Activated CD4-positive, alpha-beta T cell treated with anti-CD3 and anti-CD28 coated beads, Interleukin-2, Interleukin-4, amounts not matched to agents 100 ng/mL and 50 ng/mL, durations not matched to agents 16 hours and 8 hours (primary cell): ENCODE data around the gene FBF1.

Experiments used
- DNase-seq: peaks from one replicate; pipeline ENCODE4 v3.0.0-alpha.2; 2020; ENCODE audit warnings: low spot score

FBF1 gene

GRCh38 chr17:75917141-75917916 lies 23.5 kb downstream of the FBF1 start:
- no peak for DNase-seq

GRCh38 chr17:75915268-75915667 lies 25.6 kb downstream of the FBF1 start:
- DNase-seq, result no peak

GRCh38 chr17:75914643-75915267 lies 26.1 kb downstream of the FBF1 start:
- no peak for DNase-seq

- DNase-seq, result no peak
These were observed 27.2 kb downstream of the FBF1 start for GRCh38 chr17:75913537-75914210.

GRCh38 chr17:75910699-75911098 lies 30.1 kb downstream of the FBF1 start:
- no peak for DNase-seq

GRCh38 chr17:75909812-75910274 lies 31.0 kb downstream of the FBF1 start:
- DNase-seq, result no peak

- DNase-seq, result no peak
These were observed 31.6 kb downstream of the FBF1 start for GRCh38 chr17:75909051-75909811.

- DNase-seq, result no peak
These were observed 32.6 kb downstream of the FBF1 start for GRCh38 chr17:75908201-75908600.

- DNase-seq, result no peak
These were observed 34.5 kb downstream of the FBF1 start for GRCh38 chr17:75906143-75906884.

GRCh38 chr17:75904749-75905521 lies 35.9 kb downstream of the FBF1 start, which contains the start of gene MRPL38:
Gene MRPL38, minus strand, starts transcription at chr17:75904884. Its CDS starts 9 bp downstream, at chr17:75904875.
- peak; percentile 98 for DNase-seq

- DNase-seq, result no peak
These were observed 38.4 kb downstream of the FBF1 start for GRCh38 chr17:75902406-75902805.

- no peak for DNase-seq
These were observed 39.1 kb downstream of the FBF1 start for GRCh38 chr17:75901727-75902126.

- DNase-seq, result no peak
These were observed 39.9 kb downstream of the FBF1 start for GRCh38 chr17:75900691-75901533.

- no peak for DNase-seq
These were observed 40.9 kb downstream of the FBF1 start for GRCh38 chr17:75899767-75900468.

GRCh38 chr17:75899353-75899752 lies 41.5 kb downstream of the FBF1 start:
- no peak for DNase-seq

- no peak for DNase-seq
These were observed 42.1 kb downstream of the FBF1 start for GRCh38 chr17:75898791-75899190.

- DNase-seq, result no peak
These were observed 42.8 kb downstream of the FBF1 start for GRCh38 chr17:75898065-75898464.

- no peak for DNase-seq
These were observed 43.5 kb downstream of the FBF1 start for GRCh38 chr17:75897160-75898019.
